HepG2 (cell line): ENCODE data around the gene CEBPE. TPM values are rescaled to one million over a fixed set of nuclear protein-coding genes. Genes with fewer than 3 reads are reported as not detected.

Source experiments
- ARID4A ChIP-seq: sonication (generic); formaldehyde crosslinking; IDR thresholded peaks from 2 replicates; pipeline ENCODE4 v1.5.0; 2020; ENCODE audit warnings: mild to moderate bottlenecking, missing genetic modification reagents, borderline replicate concordance
- CC2D1A ChIP-seq: sonication (generic); formaldehyde crosslinking; IDR thresholded peaks from 2 replicates; pipeline ENCODE4 v1.8.1; 2023; ENCODE audit warnings: mild to moderate bottlenecking, missing genetic modification reagents
- CHD4 ChIP-seq: fragments of 200-600 bp; sonication (generic); IDR thresholded peaks from 2 replicates; pipeline ENCODE4 v1.7.0; 2017; ENCODE audit warnings: mild to moderate bottlenecking, low read length, borderline replicate concordance
- DRAP1 ChIP-seq: IDR thresholded peaks from 2 replicates; pipeline ENCODE4 v1.6.1; 2016; ENCODE audit warnings: missing genetic modification reagents, missing compliant biosample characterization
- HES4 ChIP-seq: sonication (generic); formaldehyde crosslinking; IDR thresholded peaks from 2 replicates; pipeline ENCODE4 v1.9.0; 2021; ENCODE audit warnings: mild to moderate bottlenecking, missing genetic modification reagents, borderline replicate concordance
- HMG20B ChIP-seq: conservative IDR thresholded peaks from 2 replicates; pipeline ENCODE4 v1.6.1; 2016; ENCODE audit warnings: missing genetic modification reagents, missing compliant biosample characterization
- KDM5A ChIP-seq: fragments of 200-600 bp; sonication (generic); IDR thresholded peaks from 2 replicates; pipeline ENCODE4 v1.7.0; 2018; ENCODE audit warnings: antibody characterized with exemption, mild to moderate bottlenecking, low read length, borderline replicate concordance
- LRRFIP1 ChIP-seq: sonication (generic); formaldehyde crosslinking; conservative IDR thresholded peaks from 2 replicates; pipeline ENCODE4 v1.4.0; 2020; ENCODE audit warnings: missing genetic modification reagents
- MLX ChIP-seq: IDR thresholded peaks from 2 replicates; pipeline ENCODE4 v1.6.1; 2016
- MNT ChIP-seq: fragments of 450-650 bp; IDR thresholded peaks from 2 replicates; pipeline ENCODE4 v1.6.1; 2016
- PCBP2 ChIP-seq: fragments of 200-400 bp; formaldehyde crosslinking; optimal IDR thresholded peaks from 2 replicates; pipeline ENCODE3; 2018; ENCODE audit warnings: low read length, low read depth; ENCODE audit not compliant: poor library complexity, severe bottlenecking
- PTBP1 ChIP-seq: fragments of 200-400 bp; formaldehyde crosslinking; IDR thresholded peaks from 2 replicates; pipeline ENCODE4 v1.6.1; 2018; ENCODE audit warnings: low read length, low read depth; ENCODE audit not compliant: poor library complexity, severe bottlenecking
- SMARCE1 ChIP-seq: fragments of 450-650 bp; IDR thresholded peaks from 2 replicates; pipeline ENCODE4 v1.6.1; 2017; ENCODE audit warnings: borderline replicate concordance
- ZGPAT ChIP-seq: IDR thresholded peaks from 2 replicates; pipeline ENCODE4 v1.6.1; 2016; ENCODE audit warnings: mild to moderate bottlenecking
- ZKSCAN1 ChIP-seq: fragments of 150-350 bp; IDR thresholded peaks from 2 replicates; pipeline ENCODE4 v1.6.1; 2014; ENCODE audit warnings: low read length
- ZMAT5 ChIP-seq: sonication (generic); formaldehyde crosslinking; IDR thresholded peaks from 2 replicates; pipeline ENCODE4 v1.5.0; 2020; ENCODE audit warnings: mild to moderate bottlenecking, low read depth, missing genetic modification reagents, borderline replicate concordance
- ZNF101 ChIP-seq: sonication (generic); formaldehyde crosslinking; IDR thresholded peaks from 2 replicates; pipeline ENCODE4 v1.4.0; 2020; ENCODE audit warnings: mild to moderate bottlenecking, low read depth, missing genetic modification reagents, borderline replicate concordance
- ZNF614 ChIP-seq: IDR thresholded peaks from 2 replicates; pipeline ENCODE4 v1.6.1; 2018; ENCODE audit warnings: missing biosample characterization, missing genetic modification reagents, inconsistent platforms, borderline replicate concordance
- polyA plus RNA-seq, 8 experiments: library from polyadenylated mRNA; depleted of rRNA in 3 of 8; stranded (reverse) in 7 of 8; unstranded in 1 of 8; fragments of >200 nt; fragmentation: Illumina TruSeq in 4 of 8; extraction: Trizol in 4 of 8; gene quantifications; 2 replicates each; pipeline versions ENCODE4 v1.2.1 to v1.2.3, GENCODE V29; 2011 to 2016; ENCODE audit warnings: low read depth in 4 of 8, missing spikeins in 1 of 8, mixed read lengths in 1 of 8; ENCODE audit not compliant: insufficient read depth in 1 of 8
- total RNA-seq, 5 experiments: library from RNA; depleted of rRNA; stranded (reverse); fragments of >200 nt; fragmentation: Illumina TruSeq; extraction: Trizol; gene quantifications; 2 replicates each; pipeline ENCODE4 v1.2.3, GENCODE V29; 2016; ENCODE audit warnings: low read depth in 1 of 5

Gene CEBPE
- total and polyA plus RNA-seq, 2 of the 13 experiments (the other 11 are each of a cell fraction or from before 2014, with no cell fraction given) = 0.09 to 0.11 TPM

GRCh38 chr14:23094666-23095195 lies 24.3 kb downstream of the CEBPE start, which contains the start of gene ACIN1 (continued):
- TF ChIP-seq ARID4A = peak; percentile 93
- TF ChIP-seq SMARCE1 = no peak
- TF ChIP-seq ZGPAT (CRISPR knock-in tag) = peak; percentile 97
- TF ChIP-seq ZNF101 (CRISPR knock-in tag) = peak; percentile 98
- TF ChIP-seq ZKSCAN1 = no peak
- no peak for TF ChIP-seq PCBP2
- TF ChIP-seq ZNF614 (CRISPR knock-in tag) = peak; percentile 46
- no peak; the same call in 1 of the 2 replicates for TF ChIP-seq DRAP1 (CRISPR knock-in tag)
- peak; percentile 65 for TF ChIP-seq LRRFIP1 (CRISPR knock-in tag)
- TF ChIP-seq ZMAT5 (CRISPR knock-in tag) = no peak
- TF ChIP-seq PTBP1 = peak; percentile 95
- no peak for TF ChIP-seq HMG20B
- TF ChIP-seq MNT = no peak
- no peak for TF ChIP-seq MLX (CRISPR knock-in tag)
- no peak for TF ChIP-seq CHD4
- no peak; the same call in 1 of the 2 replicates for TF ChIP-seq CC2D1A (CRISPR knock-in tag)
- TF ChIP-seq HES4 (CRISPR knock-in tag) = peak; percentile 98
- TF ChIP-seq KDM5A = peak; percentile 92
